GM19035 (cell line): Measurements from ENCODE around the gene CRYBA4.
"Not testable (repeated sequence)": the region's sequence is repeated elsewhere in the genome, so short reads cannot be mapped to it uniquely, and the experiment has no call there.

Experiments used
- ATAC-seq: cut with Tn5 transposase; IDR thresholded peaks from one replicate; pipeline ENCODE4 v1.9.1; 2021; ENCODE audit not compliant: unreplicated experiment

The CRYBA4 gene

GRCh38 chr22:26593763-26594162, 28.0 kb upstream of the CRYBA4 start:
- no peak for ATAC-seq

GRCh38 chr22:26597026-26597425, 24.7 kb upstream of the CRYBA4 start:
- ATAC-seq = no peak

GRCh38 chr22:26597480-26597879, 24.3 kb upstream of the CRYBA4 start:
- ATAC-seq = no peak

GRCh38 chr22:26599505-26599904, 22.3 kb upstream of the CRYBA4 start:
- ATAC-seq = no peak

- no peak for ATAC-seq
These were observed 20.0 kb upstream of the CRYBA4 start for GRCh38 chr22:26601726-26602125.

GRCh38 chr22:26602127-26602526, 19.6 kb upstream of the CRYBA4 start:
- ATAC-seq = no peak

GRCh38 chr22:26604368-26604767, 17.4 kb upstream of the CRYBA4 start:
- ATAC-seq = no peak

- no peak for ATAC-seq
These were observed 15.2 kb upstream of the CRYBA4 start for GRCh38 chr22:26606611-26607010.

- no peak for ATAC-seq
These were observed 13.6 kb upstream of the CRYBA4 start for GRCh38 chr22:26608129-26608528.

- ATAC-seq = no peak
These were observed 12.5 kb upstream of the CRYBA4 start for GRCh38 chr22:26609287-26609686.

GRCh38 chr22:26610072-26610958, 11.4 kb upstream of the CRYBA4 start:
- ATAC-seq = peak; percentile 77

- ATAC-seq = no peak
These were observed 10.8 kb upstream of the CRYBA4 start for GRCh38 chr22:26610996-26611395.

GRCh38 chr22:26612652-26613051, 9.1 kb upstream of the CRYBA4 start:
- ATAC-seq = no peak

GRCh38 chr22:26613753-26614152, 8.0 kb upstream of the CRYBA4 start:
- ATAC-seq = not testable (repeated sequence)

GRCh38 chr22:26614322-26614721, 7.4 kb upstream of the CRYBA4 start:
- no peak for ATAC-seq

GRCh38 chr22:26615149-26615548, 6.6 kb upstream of the CRYBA4 start:
- no peak for ATAC-seq

- no peak for ATAC-seq
These were observed 5.8 kb upstream of the CRYBA4 start for GRCh38 chr22:26615830-26616435.

GRCh38 chr22:26616650-26617049, 5.1 kb upstream of the CRYBA4 start:
- ATAC-seq = no peak

GRCh38 chr22:26617271-26618199, 4.2 kb upstream of the CRYBA4 start, which contains the start of gene CRYBB1:
Gene CRYBB1 (minus strand): TSS chr22:26618027. CDS start chr22:26616319, 1,708 bp downstream.
- no peak for ATAC-seq

GRCh38 chr22:26618455-26618854, 3.3 kb upstream of the CRYBA4 start:
- ATAC-seq = no peak

GRCh38 chr22:26619510-26619909, 2.3 kb upstream of the CRYBA4 start:
- no peak for ATAC-seq
